ENCODE measurements around the gene PRPH2. TPM values are rescaled to one million over a fixed set of nuclear protein-coding genes. Genes with fewer than 3 reads are reported as not detected.
A peak's percentile ranks its signal among the peaks of the same experiment; 100 is the strongest.

Gene PRPH2
- total and polyA plus RNA-seq, 2 donors (not counting 1 experiment from before 2014, with no cell fraction given): 0.03 to 0.15 TPM

- Histone ChIP-seq H2AFZ (ENCODE audit: insufficient read depth, low read depth, low read length, poor library complexity, severe bottlenecking) (no peak overlapping the region), H4K20me1 (ENCODE audit: control insufficient read depth, insufficient read depth, low read length, poor library complexity, severe bottlenecking) (no peaks in the 10 kb centered on the region), H3K79me2 (ENCODE audit: control insufficient read depth, insufficient read depth, low read length) (peaks cover 33% of the 10 kb centered on the region), H3K27ac (ENCODE audit: low read length in 2 of 2) (peak overlapping the region in 1 of 2 donors; percentile 41), H3K9me3 (ENCODE audit: control extremely low read depth in 1 of 3, control insufficient read depth in 2 of 3, insufficient read depth in 1 of 3, low read length in 2 of 3) (no peaks in the 10 kb centered on the region), H3K27me3 (replicated peaks in 1 of 4; ENCODE audit: control extremely low read depth in 1 of 4, control insufficient read depth in 3 of 4, insufficient read depth in 4 of 4, low read length in 3 of 4) (no peaks in the 10 kb centered on the region), H3K36me3 (replicated peaks in 1 of 2; ENCODE audit: control extremely low read depth in 1 of 2, control insufficient read depth in 1 of 2, extremely low read depth in 1 of 2, insufficient read depth in 2 of 2, low read length in 1 of 2) (peaks cover 2 to 5% of the 10 kb centered on the region in 2 experiments), H3K4me1 (ENCODE audit: control insufficient read depth in 2 of 2, insufficient read depth in 2 of 2, low read length in 2 of 2) (peaks cover 28 to 34% of the 10 kb centered on the region in 2 donors), H3K9ac (ENCODE audit: low read length) (no peak overlapping the region), H3K4me3 (ENCODE audit: control extremely low read depth in 1 of 5, extremely low read depth in 1 of 5, insufficient read depth in 1 of 5, low read depth in 2 of 5, low read length in 4 of 5) (no peak overlapping the region), H3K4me2 (replicated peaks; ENCODE audit: low read depth, low read length, poor library complexity, severe bottlenecking) (no peak overlapping the region)
- DNase-seq: no peak
- CTCF ChIA-PET: interaction anchor here (0.8 to 4.0 kb wide), 5 partner anchors 9 to 110 kb away, joined by 3 to 16 read pairs (median 5); partner anchors contain the start of genes BICRAL, RPL7L1 and TBCC
- TF ChIP-seq CTCF (IDR thresholded peaks at IDR 0.05): no peak
- TF ChIP-seq EZH2 (IDR thresholded peaks at IDR 0.05; ENCODE audit: borderline replicate concordance, insufficient read depth, low read depth, low read length, poor library complexity, severe bottlenecking): no peak
- no peaks in the 10 kb centered on the region for H3K9me3 Mint-ChIP-seq (ENCODE audit: insufficient read depth)
- no peak overlapping the region for H3K4me3 Mint-ChIP-seq
- H3K27me3 Mint-ChIP-seq: no peaks in the 10 kb centered on the region
- ATAC-seq (ENCODE audit: low read depth): no peak
- H3K4me1 Mint-ChIP-seq: peaks cover 39% of the 10 kb centered on the region
- intact Hi-C loops (cut with micrococcal nuclease): loop anchor here (2.0 to 5.0 kb wide), 2 partner anchors 43 to 122 kb away; a partner anchor contains a TSS
- POLR2A ChIA-PET: interaction anchor here (1.0 to 7.2 kb wide), 5 partner anchors 9 to 23 kb away, joined by 3 to 198 read pairs (median 4); partner anchors contain the start of genes BICRAL and TBCC
- WGBS (ENCODE audit: insufficient coverage): 100% methylated on average over 2 of the region's 2 CpGs
- H3K27ac Mint-ChIP-seq: peak overlapping the region; percentile 86
These were observed 47.4 kb upstream of the PRPH2 start for GRCh38 chr6:42769836-42770235.

GRCh38 chr6:42769051-42769450, 46.7 kb upstream of the PRPH2 start:
- Histone ChIP-seq H2AFZ (ENCODE audit: insufficient read depth, low read depth, low read length, poor library complexity, severe bottlenecking) (no peak overlapping the region), H3K4me1 (ENCODE audit: control insufficient read depth in 2 of 2, insufficient read depth in 2 of 2, low read length in 2 of 2) (peaks cover 21 to 26% of the 10 kb centered on the region in 2 donors), H3K9ac (ENCODE audit: low read length) (no peak overlapping the region), H3K79me2 (ENCODE audit: control insufficient read depth, insufficient read depth, low read length) (peaks cover 31% of the 10 kb centered on the region), H3K9me3 (ENCODE audit: control extremely low read depth in 1 of 3, control insufficient read depth in 2 of 3, insufficient read depth in 1 of 3, low read length in 2 of 3) (no peaks in the 10 kb centered on the region), H3K27ac (ENCODE audit: low read length in 2 of 2) (peak overlapping the region in 1 of 2 donors; percentile 54), H3K4me2 (replicated peaks; ENCODE audit: low read depth, low read length, poor library complexity, severe bottlenecking) (no peak overlapping the region), H3K27me3 (replicated peaks in 1 of 4; ENCODE audit: control extremely low read depth in 1 of 4, control insufficient read depth in 3 of 4, insufficient read depth in 4 of 4, low read length in 3 of 4) (no peaks in the 10 kb centered on the region), H3K36me3 (replicated peaks in 1 of 2; ENCODE audit: control extremely low read depth in 1 of 2, control insufficient read depth in 1 of 2, extremely low read depth in 1 of 2, insufficient read depth in 2 of 2, low read length in 1 of 2) (peaks cover 2 to 5% of the 10 kb centered on the region in 2 experiments), H3K4me3 (ENCODE audit: control extremely low read depth in 1 of 5, extremely low read depth in 1 of 5, insufficient read depth in 1 of 5, low read depth in 2 of 5, low read length in 4 of 5) (no peak overlapping the region), H4K20me1 (ENCODE audit: control insufficient read depth, insufficient read depth, low read length, poor library complexity, severe bottlenecking) (no peaks in the 10 kb centered on the region)
- POLR2A ChIA-PET: interaction anchor here (0.5 to 7.2 kb wide), 3 partner anchors 15 to 26 kb away, joined by 5 to 198 read pairs (median 118); partner anchors contain the start of genes BICRAL and TBCC
- CTCF ChIA-PET: interaction anchor here (1.1 to 3.1 kb wide), 3 partner anchors 14 to 39 kb away, joined by 3 to 16 read pairs (median 4); partner anchors contain the start of gene BICRAL
- no peak for DNase-seq
- TF ChIP-seq EZH2 (IDR thresholded peaks at IDR 0.05; ENCODE audit: borderline replicate concordance, insufficient read depth, low read depth, low read length, poor library complexity, severe bottlenecking): no peak
- TF ChIP-seq CTCF (IDR thresholded peaks at IDR 0.05): no peak
- ATAC-seq (ENCODE audit: low read depth): no peak
- intact Hi-C loops (cut with micrococcal nuclease): no loop called here
- H3K4me3 Mint-ChIP-seq: no peak overlapping the region
- WGBS (ENCODE audit: insufficient coverage): 73% methylated on average over 2 of the region's 4 CpGs
- H3K4me1 Mint-ChIP-seq: peaks cover 31% of the 10 kb centered on the region
- H3K9me3 Mint-ChIP-seq (ENCODE audit: insufficient read depth): no peaks in the 10 kb centered on the region
- no peaks in the 10 kb centered on the region for H3K27me3 Mint-ChIP-seq
- H3K27ac Mint-ChIP-seq: peak overlapping the region; percentile 86

Measured in B cell (primary cell).